RWPE2 (cell line): ENCODE data around the gene ELOVL7.

ENCODE experiments used
- ATAC-seq: fragments of 200-7000 bp; cut with Tn5 transposase; 3 replicates; pipeline ENCODE4 v1.9.1; 2021; ENCODE audit warnings: low read depth
- DNase-seq: peaks from one replicate; pipeline ENCODE4 v3.0.0-alpha.2; 2020; ENCODE audit warnings: low spot score
- H3K27ac ChIP-seq: fragments of 450-650 bp; 2 replicates; pipeline ENCODE4 v1.5.1; 2017; ENCODE audit warnings: mild to moderate bottlenecking; ENCODE audit not compliant: poor library complexity, severe bottlenecking
- H3K27me3 ChIP-seq: fragments of 250-450 bp; sonication (Bioruptor Pico); 2 replicates; pipeline ENCODE4 v1.5.1; 2021; ENCODE audit warnings: mild to moderate bottlenecking, moderate library complexity; ENCODE audit not compliant: insufficient read depth, poor library complexity, severe bottlenecking
- H3K36me3 ChIP-seq: fragments of 250-450 bp; sonication (Bioruptor Pico); 2 replicates; pipeline ENCODE4 v1.5.1; 2020; ENCODE audit warnings: low read depth, mild to moderate bottlenecking, moderate library complexity
- H3K4me1 ChIP-seq: fragments of 250-450 bp; sonication (Bioruptor Pico); 2 replicates; pipeline ENCODE4 v1.5.1; 2021; ENCODE audit warnings: mild to moderate bottlenecking, moderate library complexity; ENCODE audit not compliant: insufficient read depth, poor library complexity, severe bottlenecking
- H3K4me3 ChIP-seq: fragments of 250-450 bp; sonication (Bioruptor Pico); 2 replicates; pipeline ENCODE4 v1.5.1; 2021; ENCODE audit warnings: mild to moderate bottlenecking, moderate library complexity; ENCODE audit not compliant: severe bottlenecking
- H3K9me3 ChIP-seq: fragments of 250-450 bp; sonication (Bioruptor Pico); 2 replicates; pipeline ENCODE4 v1.5.1; 2021; ENCODE audit warnings: mild to moderate bottlenecking, moderate library complexity; ENCODE audit not compliant: severe bottlenecking
- CTCF ChIP-seq: fragments of 450-650 bp; IDR thresholded peaks from one replicate; pipeline ENCODE4 v1.5.1; 2017; ENCODE audit warnings: mild to moderate bottlenecking, moderate library complexity; ENCODE audit not compliant: poor library complexity, severe bottlenecking

ELOVL7 gene

GRCh38 chr5:60705144-60705543, 138.9 kb downstream of the ELOVL7 start:
- Histone ChIP-seq H3K27me3 (no peaks in the 10 kb centered on the region), H3K36me3 (no peaks in the 10 kb centered on the region), H3K9me3 (no peaks in the 10 kb centered on the region), H3K4me3 (no peak overlapping the region), H3K27ac (no peak overlapping the region), H3K4me1 (peaks cover 7% of the 10 kb centered on the region)
- no peak for DNase-seq
- TF ChIP-seq CTCF = no peak
- no peak for ATAC-seq

GRCh38 chr5:60703944-60704343, 140.1 kb downstream of the ELOVL7 start:
- DNase-seq (no peak), ATAC-seq (no peak)
- H3K36me3 ChIP-seq = no peaks in the 10 kb centered on the region
- no peak overlapping the region for H3K27ac ChIP-seq
- H3K9me3 ChIP-seq = no peaks in the 10 kb centered on the region
- no peak for TF ChIP-seq CTCF
- H3K27me3 ChIP-seq = no peaks in the 10 kb centered on the region
- H3K4me1 ChIP-seq = peaks cover 8% of the 10 kb centered on the region
- no peak overlapping the region for H3K4me3 ChIP-seq
